SK-N-SH (cell line): Measurements from ENCODE around the gene PDPK1.
"Not testable (repeated sequence)": the region's sequence is repeated elsewhere in the genome, so short reads cannot be mapped to it uniquely, and the experiment has no call there.

ENCODE experiments used
- CTCF ChIP-seq: fragments of 200-600 bp; sonication (generic); IDR thresholded peaks from 2 replicates; pipeline ENCODE4 v1.6.1; 2017; ENCODE audit warnings: antibody characterized with exemption, mild to moderate bottlenecking, moderate library complexity
- EP300 ChIP-seq, 2 experiments: IDR thresholded peaks; 2 replicates each; pipeline versions ENCODE4 v1.4.0 to v1.6.1; 2012; ENCODE audit warnings: borderline replicate concordance in 1 of 2, low read depth in 1 of 2, low read length in 1 of 2
- NFIC ChIP-seq: IDR thresholded peaks from 2 replicates; pipeline ENCODE4 v1.4.0; 2012; ENCODE audit warnings: borderline replicate concordance
- PBX3 ChIP-seq: IDR thresholded peaks from 2 replicates; pipeline ENCODE4; 2012
- RCOR1 ChIP-seq: fragments of 150-350 bp; IDR thresholded peaks from 2 replicates; pipeline ENCODE4 v1.6.1; 2017; ENCODE audit warnings: antibody characterized with exemption, low read length
- REST ChIP-seq: IDR thresholded peaks from 2 replicates; pipeline ENCODE4 v1.6.1; 2012; ENCODE audit warnings: mild to moderate bottlenecking, low read depth, low read length, moderate library complexity
- TAF1 ChIP-seq: IDR thresholded peaks from 2 replicates; pipeline ENCODE4 v1.6.1; 2012; ENCODE audit warnings: low read depth, mild to moderate bottlenecking, low read length, moderate library complexity, borderline replicate concordance
- TEAD4 ChIP-seq: IDR thresholded peaks from 2 replicates; pipeline ENCODE4 v1.4.0; 2012; ENCODE audit warnings: mild to moderate bottlenecking, borderline replicate concordance; ENCODE audit not compliant: insufficient read depth
- USF2 ChIP-seq: fragments of 150-350 bp; IDR thresholded peaks from 2 replicates; pipeline ENCODE4 v1.6.1; 2017; ENCODE audit warnings: antibody characterized with exemption, low read length, low read depth, borderline replicate concordance
- YY1 ChIP-seq: IDR thresholded peaks from 2 replicates; pipeline ENCODE4 v1.4.0; 2012; ENCODE audit warnings: low read depth, mild to moderate bottlenecking
- TF ChIP-seq, protein P1 (sequence below): IDR thresholded peaks from 2 replicates; pipeline ENCODE4 v1.4.0; 2012; ENCODE audit warnings: low read depth, borderline replicate concordance

DNA sequence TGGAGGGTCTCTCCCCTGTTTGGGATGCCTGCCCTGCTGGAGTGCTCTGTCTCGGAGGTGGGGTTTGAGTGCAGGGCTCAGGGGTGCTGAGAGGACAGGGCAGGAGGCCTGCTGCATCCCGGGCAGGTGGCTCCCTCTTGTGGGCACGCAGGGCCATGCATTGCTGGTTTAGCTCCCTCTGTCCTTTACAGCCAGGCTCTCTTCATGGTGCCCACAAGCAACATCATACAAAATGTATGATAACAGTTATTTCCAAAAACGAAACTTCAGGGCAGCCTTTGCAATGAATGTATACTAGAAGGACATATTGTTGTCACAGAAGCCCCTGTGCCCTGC, 22.9 kb downstream of the PDPK1 start:
- TF ChIP-seq TAF1; CTCF; REST; EP300 (IDR thresholded peaks at IDR 0.05; ENCODE audit: borderline replicate concordance in 1 of 2, low read depth in 1 of 2, low read length in 1 of 2); USF2; YY1; TEAD4; RCOR1; NFIC; PBX3: not testable (repeated sequence)
- TF ChIP-seq, protein P1, sequence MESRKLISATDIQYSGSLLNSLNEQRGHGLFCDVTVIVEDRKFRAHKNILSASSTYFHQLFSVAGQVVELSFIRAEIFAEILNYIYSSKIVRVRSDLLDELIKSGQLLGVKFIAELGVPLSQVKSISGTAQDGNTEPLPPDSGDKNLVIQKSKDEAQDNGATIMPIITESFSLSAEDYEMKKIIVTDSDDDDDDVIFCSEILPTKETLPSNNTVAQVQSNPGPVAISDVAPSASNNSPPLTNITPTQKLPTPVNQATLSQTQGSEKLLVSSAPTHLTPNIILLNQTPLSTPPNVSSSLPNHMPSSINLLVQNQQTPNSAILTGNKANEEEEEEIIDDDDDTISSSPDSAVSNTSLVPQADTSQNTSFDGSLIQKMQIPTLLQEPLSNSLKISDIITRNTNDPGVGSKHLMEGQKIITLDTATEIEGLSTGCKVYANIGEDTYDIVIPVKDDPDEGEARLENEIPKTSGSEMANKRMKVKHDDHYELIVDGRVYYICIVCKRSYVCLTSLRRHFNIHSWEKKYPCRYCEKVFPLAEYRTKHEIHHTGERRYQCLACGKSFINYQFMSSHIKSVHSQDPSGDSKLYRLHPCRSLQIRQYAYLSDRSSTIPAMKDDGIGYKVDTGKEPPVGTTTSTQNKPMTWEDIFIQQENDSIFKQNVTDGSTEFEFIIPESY, result not testable (repeated sequence)
